GM21528 (cell line): ENCODE results near the gene CSDE1.
A peak's percentile ranks its signal among the peaks of the same experiment; 100 is the strongest.

Experiments used
- ATAC-seq: cut with Tn5 transposase; IDR thresholded peaks from one replicate; pipeline ENCODE4 v1.9.1; 2021; ENCODE audit warnings: mild to moderate bottlenecking, moderate library complexity; ENCODE audit not compliant: unreplicated experiment, low FRiP score

The CSDE1 gene

GRCh38 chr1:114707604-114708003 is 50.2 kb downstream of the CSDE1 start:
- ATAC-seq: no peak

GRCh38 chr1:114703242-114703641 is 54.5 kb downstream of the CSDE1 start:
- no peak for ATAC-seq

- no peak for ATAC-seq
Observed at GRCh38 chr1:114702737-114703136, 55.0 kb downstream of the CSDE1 start.

- no peak for ATAC-seq
Observed at GRCh38 chr1:114701931-114702330, 55.9 kb downstream of the CSDE1 start.

GRCh38 chr1:114700036-114700600 is 57.7 kb downstream of the CSDE1 start:
- no peak for ATAC-seq

GRCh38 chr1:114696810-114697209 is 61.0 kb downstream of the CSDE1 start:
- no peak for ATAC-seq

- ATAC-seq: no peak
Observed at GRCh38 chr1:114695430-114696058, 62.2 kb downstream of the CSDE1 start, which contains the start of gene AMPD1. TSS of gene AMPD1 (minus strand) at chr1:114695546. CDS start at chr1:114695471, 75 bp downstream.

- no peak for ATAC-seq
Observed at GRCh38 chr1:114694540-114695310, 63.1 kb downstream of the CSDE1 start.

GRCh38 chr1:114692947-114693346 is 64.8 kb downstream of the CSDE1 start:
- ATAC-seq: no peak

- ATAC-seq: no peak
Observed at GRCh38 chr1:114691061-114691460, 66.7 kb downstream of the CSDE1 start.

- no peak for ATAC-seq
Observed at GRCh38 chr1:114690148-114690547, 67.6 kb downstream of the CSDE1 start.

- ATAC-seq: no peak
Observed at GRCh38 chr1:114688526-114688925, 69.3 kb downstream of the CSDE1 start.

- ATAC-seq: no peak
Observed at GRCh38 chr1:114685851-114686250, 71.9 kb downstream of the CSDE1 start.

- no peak for ATAC-seq
Observed at GRCh38 chr1:114677691-114678090, 80.1 kb downstream of the CSDE1 start.

GRCh38 chr1:114676115-114676514 is 81.7 kb downstream of the CSDE1 start:
- no peak for ATAC-seq

GRCh38 chr1:114671939-114672275 is 85.9 kb downstream of the CSDE1 start:
- no peak for ATAC-seq

- ATAC-seq: no peak
Observed at GRCh38 chr1:114671011-114671938, 86.5 kb downstream of the CSDE1 start.

GRCh38 chr1:114670083-114671010 is 87.4 kb downstream of the CSDE1 start:
- ATAC-seq: peak; percentile 98

GRCh38 chr1:114669562-114670082 is 88.2 kb downstream of the CSDE1 start, which contains the start of gene DENND2C:
TSS of gene DENND2C (minus strand) at chr1:114670049. CDS start at chr1:114625984, 44,065 bp downstream.
- ATAC-seq: peak; percentile 69
